ENCODE results near the gene RCOR3.
A peak's percentile ranks its signal among the peaks of the same experiment; 100 is the strongest.

Gene RCOR3

DNA sequence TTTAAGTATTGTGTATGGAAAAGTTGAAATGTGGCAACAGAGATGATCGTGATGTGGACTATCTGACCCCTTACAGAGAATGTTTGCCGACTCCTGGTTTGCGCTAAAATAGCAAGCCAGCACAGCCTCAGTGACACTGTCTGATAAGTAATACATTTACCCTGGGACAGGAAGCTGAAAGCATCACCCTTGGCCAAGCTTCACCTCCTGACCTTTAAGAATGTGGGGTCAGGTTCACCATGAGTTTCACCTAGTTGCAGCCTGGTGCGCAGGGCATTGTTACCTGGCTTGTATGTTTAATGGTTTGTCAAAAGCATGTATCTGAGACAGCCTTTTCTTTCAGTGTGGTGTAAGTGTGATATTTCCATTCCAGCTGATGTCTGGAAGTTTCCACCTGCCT, 96.7 kb downstream of the RCOR3 start (continued):
- TF ChIP-seq, protein P1, sequence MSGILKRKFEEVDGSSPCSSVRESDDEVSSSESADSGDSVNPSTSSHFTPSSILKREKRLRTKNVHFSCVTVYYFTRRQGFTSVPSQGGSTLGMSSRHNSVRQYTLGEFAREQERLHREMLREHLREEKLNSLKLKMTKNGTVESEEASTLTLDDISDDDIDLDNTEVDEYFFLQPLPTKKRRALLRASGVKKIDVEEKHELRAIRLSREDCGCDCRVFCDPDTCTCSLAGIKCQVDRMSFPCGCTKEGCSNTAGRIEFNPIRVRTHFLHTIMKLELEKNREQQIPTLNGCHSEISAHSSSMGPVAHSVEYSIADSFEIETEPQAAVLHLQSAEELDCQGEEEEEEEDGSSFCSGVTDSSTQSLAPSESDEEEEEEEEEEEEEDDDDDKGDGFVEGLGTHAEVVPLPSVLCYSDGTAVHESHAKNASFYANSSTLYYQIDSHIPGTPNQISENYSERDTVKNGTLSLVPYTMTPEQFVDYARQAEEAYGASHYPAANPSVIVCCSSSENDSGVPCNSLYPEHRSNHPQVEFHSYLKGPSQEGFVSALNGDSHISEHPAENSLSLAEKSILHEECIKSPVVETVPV (CRISPR knock-in tag; IDR thresholded peaks at IDR 0.05) = no peak
- TF ChIP-seq OSR1 (CRISPR knock-in tag; IDR thresholded peaks at IDR 0.05) (no peak), TOX (CRISPR knock-in tag; IDR thresholded peaks at IDR 0.05; ENCODE audit: borderline replicate concordance) (no peak), ZNF8 (CRISPR knock-in tag; IDR thresholded peaks at IDR 0.05) (no peak), ISL1 (CRISPR knock-in tag; IDR thresholded peaks at IDR 0.05) (no peak), ZC3H10 (CRISPR knock-in tag; IDR thresholded peaks at IDR 0.05) (no peak)

DNA sequence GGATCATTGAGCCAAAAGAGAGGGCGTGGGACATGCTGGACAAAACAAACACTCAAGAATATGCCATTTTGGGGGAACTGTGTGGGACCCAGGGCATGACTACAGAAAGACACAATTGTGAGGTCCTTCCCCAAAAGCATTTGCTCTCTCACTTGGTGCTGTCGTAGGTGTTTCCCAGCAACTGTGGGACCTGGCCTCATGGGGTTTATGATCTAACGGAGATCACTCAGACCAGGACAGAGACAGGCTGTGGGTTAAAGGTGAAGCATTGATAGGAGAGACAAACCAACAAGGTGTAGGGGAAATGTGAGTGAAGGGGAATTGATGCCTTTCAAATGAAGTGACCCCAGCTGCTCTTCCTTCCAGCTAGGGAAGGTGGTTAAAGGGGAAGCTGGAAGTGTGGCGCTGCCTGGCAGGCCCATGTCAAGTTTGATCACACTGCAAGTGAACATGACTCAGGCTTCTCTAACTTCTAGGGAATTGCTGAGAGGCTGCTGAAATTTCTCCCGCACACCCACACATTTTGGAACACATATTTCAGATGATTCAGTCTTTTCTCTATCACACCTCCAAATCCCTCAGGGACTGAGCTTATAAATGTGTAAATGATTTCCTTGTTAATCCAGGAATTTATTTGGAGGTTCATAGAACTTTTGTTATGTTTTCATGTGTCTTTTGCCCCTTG, 97.7 kb downstream of the RCOR3 start:
- TF ChIP-seq ZC3H10 (CRISPR knock-in tag; IDR thresholded peaks at IDR 0.05) = no peak
- no peak for TF ChIP-seq SNAI2 (CRISPR knock-in tag; IDR thresholded peaks at IDR 0.05)
- TF ChIP-seq BACH2 (CRISPR knock-in tag; IDR thresholded peaks at IDR 0.05; ENCODE audit: borderline replicate concordance) = no peak
- TF ChIP-seq ZNF70 (CRISPR knock-in tag; IDR thresholded peaks at IDR 0.05) = no peak
- TF ChIP-seq ZFP30 (CRISPR knock-in tag; IDR thresholded peaks at IDR 0.05) = no peak
- no peak for TF ChIP-seq PATZ1 (CRISPR knock-in tag; IDR thresholded peaks at IDR 0.05; ENCODE audit: borderline replicate concordance)
- TF ChIP-seq, protein P1 (CRISPR knock-in tag; IDR thresholded peaks at IDR 0.05) = no peak
- no peak for TF ChIP-seq GLIS3 (CRISPR knock-in tag; IDR thresholded peaks at IDR 0.05)
- TF ChIP-seq RARB (CRISPR knock-in tag; IDR thresholded peaks at IDR 0.05) = no peak
- no peak for TF ChIP-seq OSR1 (CRISPR knock-in tag; IDR thresholded peaks at IDR 0.05)
- no peak for TF ChIP-seq ZNF565 (CRISPR knock-in tag; conservative IDR thresholded peaks at IDR 0.05; ENCODE audit: low read depth)
- TF ChIP-seq POU6F1 (CRISPR knock-in tag; IDR thresholded peaks at IDR 0.05; ENCODE audit: borderline replicate concordance, low read depth) = no peak
- no peak for TF ChIP-seq CSDC2 (CRISPR knock-in tag; IDR thresholded peaks at IDR 0.05)
- peak; percentile 35; the same call in 1 of the 3 replicates for ATAC-seq

DNA sequence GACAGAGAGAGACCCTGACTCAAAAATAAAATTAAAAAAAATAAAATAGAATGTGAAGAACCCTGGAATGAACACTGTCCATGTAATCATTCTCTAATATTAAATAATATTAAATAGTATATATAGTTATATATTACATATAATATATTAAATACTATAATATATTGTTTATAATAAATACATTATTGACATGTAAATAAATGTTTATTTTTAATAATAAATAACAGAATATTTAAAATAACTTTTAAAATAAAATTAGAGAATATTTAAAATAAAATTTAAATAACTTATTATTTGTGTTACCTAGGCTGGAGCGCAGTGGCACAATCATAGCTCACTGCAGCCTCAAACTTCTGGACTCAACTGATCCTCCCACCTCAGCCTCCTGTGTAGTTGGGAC, 99.5 kb downstream of the RCOR3 start:
- TF ChIP-seq ZFP30 (CRISPR knock-in tag; IDR thresholded peaks at IDR 0.05) (no peak), BACH2 (CRISPR knock-in tag; IDR thresholded peaks at IDR 0.05; ENCODE audit: borderline replicate concordance) (no peak), TOX (CRISPR knock-in tag; IDR thresholded peaks at IDR 0.05; ENCODE audit: borderline replicate concordance) (no peak), CSDC2 (CRISPR knock-in tag; IDR thresholded peaks at IDR 0.05) (no peak), CREB5 (CRISPR knock-in tag; IDR thresholded peaks at IDR 0.05; ENCODE audit: low read depth) (no peak), PPARA (CRISPR knock-in tag; IDR thresholded peaks at IDR 0.05; ENCODE audit: borderline replicate concordance) (no peak), OSR1 (CRISPR knock-in tag; IDR thresholded peaks at IDR 0.05) (no peak), ZC3H10 (CRISPR knock-in tag; IDR thresholded peaks at IDR 0.05) (no peak), SNAI2 (CRISPR knock-in tag; IDR thresholded peaks at IDR 0.05) (no peak), ZNF565 (CRISPR knock-in tag; conservative IDR thresholded peaks at IDR 0.05; ENCODE audit: low read depth) (no peak), ARNTL (CRISPR knock-in tag; IDR thresholded peaks at IDR 0.05; ENCODE audit: borderline replicate concordance, low read depth) (no peak)
- TF ChIP-seq, protein P1 (CRISPR knock-in tag; IDR thresholded peaks at IDR 0.05) = no peak
- no peak for ATAC-seq

Data from SK-N-SH treated with all-trans-retinoic acid at 6 μM for 48 hours (cell line).